Gastrocnemius medialis (tissue), 4 donors: ENCODE data around the gene LRRC61.

Experiments
- POLR2A ChIP-seq, 2 donors: fragments of 450-650 bp; IDR thresholded peaks; one replicate each; pipeline ENCODE4 v1.6.1; 2017; ENCODE audit warnings: antibody characterized with exemption in 2 of 2, mild to moderate bottlenecking in 2 of 2, moderate library complexity in 2 of 2
- TF ChIP-seq, protein P1 (sequence below), 5 experiments: fragments of 450-650 bp in 3 of 5; fragments of 200-600 bp in 2 of 5; sonication (generic) in 2 of 5; IDR thresholded peaks in 4 of 5; conservative IDR thresholded peaks in 1 of 5; 1 replicate in 4 of 5; 2 replicates in 1 of 5; pipeline ENCODE4 v1.5.1; 2016 to 2019; ENCODE audit warnings: antibody characterized with exemption in 5 of 5, mild to moderate bottlenecking in 3 of 5, moderate library complexity in 3 of 5

DNA sequence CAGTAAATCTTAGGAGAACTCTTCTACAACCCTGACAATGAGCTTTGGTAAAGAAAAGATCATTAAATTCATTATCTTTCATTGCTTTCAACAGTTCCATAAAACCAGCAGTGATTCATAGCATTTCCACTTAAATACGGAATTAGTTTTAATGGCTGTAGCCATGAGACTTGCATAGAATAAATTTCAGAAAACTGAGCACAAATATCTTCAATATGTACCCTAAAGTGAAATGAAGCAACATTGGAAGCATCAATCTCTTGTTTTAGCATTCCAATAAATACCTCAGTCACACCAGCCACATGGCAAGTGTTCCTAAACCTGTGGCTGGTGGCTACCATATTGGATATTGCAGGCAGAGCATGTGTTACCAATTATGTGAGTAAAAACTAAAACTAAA is 21.9 kb downstream of the LRRC61 start:
- TF ChIP-seq, protein P1, sequence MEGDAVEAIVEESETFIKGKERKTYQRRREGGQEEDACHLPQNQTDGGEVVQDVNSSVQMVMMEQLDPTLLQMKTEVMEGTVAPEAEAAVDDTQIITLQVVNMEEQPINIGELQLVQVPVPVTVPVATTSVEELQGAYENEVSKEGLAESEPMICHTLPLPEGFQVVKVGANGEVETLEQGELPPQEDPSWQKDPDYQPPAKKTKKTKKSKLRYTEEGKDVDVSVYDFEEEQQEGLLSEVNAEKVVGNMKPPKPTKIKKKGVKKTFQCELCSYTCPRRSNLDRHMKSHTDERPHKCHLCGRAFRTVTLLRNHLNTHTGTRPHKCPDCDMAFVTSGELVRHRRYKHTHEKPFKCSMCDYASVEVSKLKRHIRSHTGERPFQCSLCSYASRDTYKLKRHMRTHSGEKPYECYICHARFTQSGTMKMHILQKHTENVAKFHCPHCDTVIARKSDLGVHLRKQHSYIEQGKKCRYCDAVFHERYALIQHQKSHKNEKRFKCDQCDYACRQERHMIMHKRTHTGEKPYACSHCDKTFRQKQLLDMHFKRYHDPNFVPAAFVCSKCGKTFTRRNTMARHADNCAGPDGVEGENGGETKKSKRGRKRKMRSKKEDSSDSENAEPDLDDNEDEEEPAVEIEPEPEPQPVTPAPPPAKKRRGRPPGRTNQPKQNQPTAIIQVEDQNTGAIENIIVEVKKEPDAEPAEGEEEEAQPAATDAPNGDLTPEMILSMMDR (IDR thresholded peaks at IDR 0.05 in 4 of 5, conservative IDR thresholded peaks at IDR 0.05 in 1 of 5): no peak
- no peak for TF ChIP-seq POLR2A (IDR thresholded peaks at IDR 0.05)
